OCI-M2 (cell line): ENCODE data around the gene HSBP1.

Source experiments
- DNase-seq: peaks from one replicate; lab custom pipeline; 2025; ENCODE audit not compliant: unreplicated experiment; lab: John Stamatoyannopoulos, UW

The HSBP1 gene

GRCh38 chr16:83803811-83804210 lies 4.0 kb upstream of the HSBP1 start:
- DNase-seq: no peak

- DNase-seq: no peak
Measured at GRCh38 chr16:83804366-83804765, 3.4 kb upstream of the HSBP1 start.

DNA sequence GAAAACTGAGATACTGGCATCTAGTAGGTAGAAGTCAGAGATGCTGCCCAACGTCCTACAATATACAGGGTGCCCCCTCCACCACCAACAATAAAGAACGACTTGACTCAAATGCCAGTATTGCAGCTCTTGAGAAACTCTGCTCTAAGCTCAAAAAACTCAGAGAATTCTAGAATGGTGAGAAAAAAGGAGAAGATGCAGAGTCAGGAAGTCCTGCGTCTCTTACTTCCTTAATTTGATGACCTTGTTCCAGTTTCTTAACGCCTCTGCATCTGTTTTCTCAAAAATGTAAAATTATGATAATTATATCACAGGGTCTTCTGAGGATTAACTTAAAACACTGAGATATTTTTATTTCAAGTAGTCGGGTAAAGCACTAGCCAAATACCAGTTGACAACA lies 1.7 kb upstream of the HSBP1 start:
- DNase-seq: no peak

DNA sequence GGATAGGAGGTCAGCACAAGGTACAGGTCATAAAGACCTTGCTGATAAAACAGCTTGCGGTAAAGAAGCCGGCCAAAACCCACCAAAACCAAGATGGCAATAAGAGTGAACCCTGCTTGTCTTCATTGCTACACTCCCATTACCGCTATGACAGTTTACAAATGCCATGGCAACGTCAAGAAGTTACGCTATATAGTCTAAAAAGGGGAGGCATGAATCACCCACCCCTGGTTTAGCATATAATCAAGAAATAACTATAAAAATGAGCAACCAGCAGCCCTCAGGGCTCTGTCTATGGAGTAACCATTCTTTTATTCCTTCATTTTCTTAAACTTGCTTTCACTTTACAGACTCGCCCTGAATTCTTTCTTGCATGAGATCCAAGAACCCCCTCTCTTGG lies 1.0 kb upstream of the HSBP1 start:
- no peak for DNase-seq

GRCh38 chr16:83807327-83807709 lies 460 bp upstream of the HSBP1 start:
- DNase-seq: no peak

DNA sequence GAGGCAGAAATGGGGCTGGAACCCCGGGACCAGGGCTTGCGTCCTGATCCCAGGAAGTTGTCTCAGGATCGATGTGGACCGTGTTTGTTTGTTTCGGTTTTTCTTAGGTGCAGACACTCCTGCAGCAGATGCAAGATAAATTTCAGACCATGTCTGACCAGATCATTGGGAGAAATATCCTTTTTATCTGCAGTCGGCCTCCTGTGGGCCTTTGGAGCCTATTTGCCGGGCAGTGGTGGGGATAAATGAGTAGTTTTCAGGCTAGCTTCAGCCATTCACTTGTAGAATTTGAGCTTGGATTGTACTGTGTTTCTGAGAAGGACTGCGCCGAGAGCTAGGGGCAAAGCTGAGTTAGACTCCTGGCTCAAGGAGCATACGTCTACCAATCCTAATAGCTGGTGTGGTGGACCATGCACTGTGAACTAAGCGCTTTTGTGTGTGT lies 816 bp downstream of the HSBP1 start:
- no peak for DNase-seq

DNA sequence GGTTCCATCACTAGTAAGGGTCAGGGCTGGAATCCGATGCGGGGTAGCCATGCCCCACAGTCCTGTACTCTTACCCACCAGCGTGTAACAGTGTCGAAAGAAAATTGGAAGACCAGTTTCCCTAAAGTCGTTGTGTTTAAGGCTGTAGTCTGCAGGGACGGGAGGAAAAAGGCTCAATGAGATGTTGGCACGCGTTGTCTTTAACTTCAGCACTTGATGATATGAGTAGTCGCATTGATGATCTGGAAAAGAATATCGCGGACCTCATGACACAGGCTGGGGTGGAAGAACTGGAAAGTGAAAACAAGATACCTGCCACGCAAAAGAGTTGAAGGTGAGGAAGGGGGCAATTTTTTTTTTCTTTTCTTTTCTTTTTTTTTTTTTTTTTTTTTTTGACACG lies 1.3 kb downstream of the HSBP1 start:
- no peak for DNase-seq

GRCh38 chr16:83810901-83811300 lies 3.1 kb downstream of the HSBP1 start:
- DNase-seq: no peak

DNA sequence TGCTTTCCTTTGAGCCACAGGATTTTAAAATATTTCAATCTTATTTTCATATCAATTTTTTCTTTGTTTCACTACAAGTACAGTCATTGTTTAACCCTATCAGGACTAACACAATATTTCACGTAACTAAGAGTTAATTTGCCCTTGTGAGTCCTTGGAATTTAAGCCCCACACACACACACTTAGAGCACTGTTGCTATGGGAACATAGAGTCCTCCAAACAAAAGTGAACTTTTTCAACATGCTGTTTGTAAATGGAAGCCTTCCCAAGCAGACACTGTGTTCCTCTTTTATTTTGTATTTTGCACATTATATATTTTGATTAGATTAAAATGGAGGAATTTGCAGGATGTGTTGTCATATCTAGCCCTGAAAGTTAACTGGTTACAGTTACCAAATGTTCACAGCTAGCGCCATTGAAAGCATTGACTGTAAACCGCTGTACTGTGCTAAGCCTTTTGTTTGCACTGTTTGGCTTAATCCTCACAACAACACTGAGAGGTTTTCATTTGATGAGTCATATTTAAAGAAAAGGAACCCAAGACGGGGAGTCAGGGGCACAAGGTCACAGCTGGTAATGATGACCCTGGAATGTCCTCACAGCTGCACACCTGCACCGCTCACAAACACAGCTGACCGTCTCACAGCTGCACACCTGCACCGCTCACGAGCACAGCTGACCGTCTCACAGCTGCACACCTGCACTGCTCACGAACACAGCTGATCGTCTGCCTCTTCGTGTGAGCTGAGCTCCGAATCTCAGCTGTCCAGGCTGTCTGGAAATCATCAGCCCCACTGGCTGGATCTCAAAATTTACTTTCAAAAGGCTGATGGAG lies 6.3 kb downstream of the HSBP1 start:
- no peak for DNase-seq

DNA sequence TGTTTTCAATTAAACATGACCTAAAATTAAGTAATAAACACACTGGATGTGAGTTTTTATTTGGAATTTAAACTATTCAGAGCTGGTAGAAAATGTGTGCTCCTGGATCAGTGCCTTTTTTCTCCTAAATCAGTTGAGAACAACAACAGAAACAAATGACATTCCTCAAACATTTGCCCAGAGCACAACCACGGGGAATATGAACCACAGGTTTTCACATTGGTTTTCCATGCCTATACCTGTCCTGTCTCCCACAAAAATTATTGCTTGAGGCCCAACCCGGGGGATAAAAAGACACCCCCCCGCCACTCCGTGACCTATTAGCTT lies 6.8 kb downstream of the HSBP1 start:
- DNase-seq: no peak

- DNase-seq: no peak
Measured at GRCh38 chr16:83817022-83817421, 9.2 kb downstream of the HSBP1 start.

- DNase-seq: no peak
Measured at GRCh38 chr16:83818276-83818675, 10.5 kb downstream of the HSBP1 start.

DNA sequence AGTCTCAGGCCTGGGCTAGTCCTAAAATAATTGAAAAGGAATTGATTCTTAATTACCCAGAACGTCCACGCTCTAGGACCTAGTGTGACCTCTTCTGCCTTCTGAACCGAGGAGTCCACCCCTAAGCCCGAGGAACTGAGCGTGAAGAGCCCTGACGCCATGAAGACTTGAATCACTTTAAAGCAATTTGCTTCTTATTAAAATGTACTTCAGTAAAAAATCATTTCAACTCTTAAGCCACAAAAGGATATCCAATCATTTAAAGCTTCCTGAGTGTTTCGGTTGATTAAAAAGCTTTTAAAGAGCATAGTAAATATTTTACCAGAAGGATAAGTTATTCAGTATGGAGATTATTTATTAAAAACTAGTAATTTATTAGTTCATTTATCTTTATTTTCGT lies 11.6 kb downstream of the HSBP1 start:
- no peak for DNase-seq

GRCh38 chr16:83826146-83826913 lies 18.6 kb downstream of the HSBP1 start:
- no peak for DNase-seq

- DNase-seq: no peak
Measured at GRCh38 chr16:83830091-83830768, 22.5 kb downstream of the HSBP1 start.

GRCh38 chr16:83830769-83831455 lies 23.1 kb downstream of the HSBP1 start:
- no peak for DNase-seq

DNA sequence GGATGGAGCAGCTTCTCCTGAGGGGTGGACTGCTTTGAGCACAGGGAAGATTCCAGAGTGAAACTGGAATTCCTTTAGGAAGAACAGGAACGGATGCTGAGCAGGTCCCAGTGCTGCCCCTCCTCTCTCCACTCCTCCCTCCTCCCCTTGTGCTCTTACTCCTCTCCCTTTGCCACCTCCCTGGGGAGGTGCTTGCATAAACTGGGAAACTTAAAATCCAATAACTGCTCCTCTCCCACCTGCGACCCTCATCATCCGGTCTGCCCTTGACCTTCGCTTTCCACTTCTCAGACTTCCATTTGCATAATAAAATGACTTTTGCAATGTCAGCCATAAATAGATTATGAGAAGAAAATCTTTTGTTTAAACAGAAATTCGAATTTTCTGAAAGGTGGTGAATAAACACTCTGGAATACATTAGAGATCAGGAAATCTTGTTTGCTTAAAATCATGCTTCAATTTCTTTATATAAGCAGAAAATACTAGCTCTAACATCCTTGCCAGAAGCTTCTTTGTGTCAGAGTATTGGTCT lies 23.7 kb downstream of the HSBP1 start:
- DNase-seq: no peak

GRCh38 chr16:83833921-83834320 lies 26.1 kb downstream of the HSBP1 start:
- DNase-seq: no peak

- DNase-seq: no peak
Measured at GRCh38 chr16:83835586-83836566, 28.1 kb downstream of the HSBP1 start.

DNA sequence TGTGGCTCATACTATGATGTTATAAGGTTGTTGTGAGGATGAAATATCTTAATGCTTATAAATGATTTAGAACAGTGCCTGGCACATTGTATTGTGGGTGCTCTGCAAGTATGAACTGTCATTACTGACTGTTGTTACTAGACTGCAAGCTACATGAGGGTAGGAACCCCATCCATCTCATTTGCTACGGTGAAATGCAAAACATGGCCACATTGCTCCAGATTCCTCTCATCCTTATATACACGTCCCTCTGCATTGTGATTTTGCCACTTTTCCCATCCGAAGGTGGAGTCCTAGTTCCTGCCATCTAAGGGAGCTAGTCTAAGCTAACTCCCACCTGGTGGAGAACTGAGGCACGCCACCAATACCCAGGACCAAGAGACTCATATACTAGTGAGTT lies 29.8 kb downstream of the HSBP1 start:
- DNase-seq: no peak
